Measurements from ENCODE around the gene OR4X2.
"Not testable (repeated sequence)": the region's sequence is repeated elsewhere in the genome, so short reads cannot be mapped to it uniquely, and the experiment has no call there.

DNA sequence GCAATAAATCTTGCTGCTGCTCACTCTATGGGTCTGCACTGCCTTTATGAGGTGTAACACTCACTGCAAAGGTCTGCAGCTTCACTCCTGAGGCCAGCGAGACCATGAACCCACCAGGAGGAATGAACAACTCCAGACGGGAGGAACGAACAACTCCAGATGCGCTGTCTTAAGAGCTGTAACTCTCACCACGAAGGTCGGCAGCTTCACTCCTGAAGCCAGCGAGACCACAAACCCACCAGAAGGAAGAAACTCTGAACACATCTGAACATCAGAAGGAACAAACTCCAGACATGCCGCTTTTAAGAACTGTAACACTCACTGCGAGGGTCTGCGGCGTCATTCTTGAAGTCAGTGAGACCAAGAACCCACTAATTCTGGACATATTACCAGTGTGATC lies 14.8 kb upstream of the OR4X2 start:
- TF ChIP-seq, protein P1, sequence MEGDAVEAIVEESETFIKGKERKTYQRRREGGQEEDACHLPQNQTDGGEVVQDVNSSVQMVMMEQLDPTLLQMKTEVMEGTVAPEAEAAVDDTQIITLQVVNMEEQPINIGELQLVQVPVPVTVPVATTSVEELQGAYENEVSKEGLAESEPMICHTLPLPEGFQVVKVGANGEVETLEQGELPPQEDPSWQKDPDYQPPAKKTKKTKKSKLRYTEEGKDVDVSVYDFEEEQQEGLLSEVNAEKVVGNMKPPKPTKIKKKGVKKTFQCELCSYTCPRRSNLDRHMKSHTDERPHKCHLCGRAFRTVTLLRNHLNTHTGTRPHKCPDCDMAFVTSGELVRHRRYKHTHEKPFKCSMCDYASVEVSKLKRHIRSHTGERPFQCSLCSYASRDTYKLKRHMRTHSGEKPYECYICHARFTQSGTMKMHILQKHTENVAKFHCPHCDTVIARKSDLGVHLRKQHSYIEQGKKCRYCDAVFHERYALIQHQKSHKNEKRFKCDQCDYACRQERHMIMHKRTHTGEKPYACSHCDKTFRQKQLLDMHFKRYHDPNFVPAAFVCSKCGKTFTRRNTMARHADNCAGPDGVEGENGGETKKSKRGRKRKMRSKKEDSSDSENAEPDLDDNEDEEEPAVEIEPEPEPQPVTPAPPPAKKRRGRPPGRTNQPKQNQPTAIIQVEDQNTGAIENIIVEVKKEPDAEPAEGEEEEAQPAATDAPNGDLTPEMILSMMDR (IDR thresholded peaks at IDR 0.05 in 4 of 5, conservative IDR thresholded peaks at IDR 0.05 in 1 of 5) = not testable (repeated sequence)
- TF ChIP-seq POLR2A (IDR thresholded peaks at IDR 0.05) = not testable (repeated sequence)

All from gastrocnemius medialis (tissue), 4 donors.